HG03520 (cell line): ENCODE data around the gene BABAM2.
"Not testable (repeated sequence)": the region's sequence is repeated elsewhere in the genome, so short reads cannot be mapped to it uniquely, and the experiment has no call there.

Experiments
- ATAC-seq: cut with Tn5 transposase; IDR thresholded peaks from one replicate; pipeline ENCODE4 v1.9.1; 2021; ENCODE audit warnings: mild to moderate bottlenecking, moderate library complexity; ENCODE audit not compliant: unreplicated experiment

The BABAM2 gene

GRCh38 chr2:27972311-27972710, 81.8 kb downstream of the BABAM2 start:
- ATAC-seq = no peak

- no peak for ATAC-seq
Observed at GRCh38 chr2:27973592-27973991, 83.1 kb downstream of the BABAM2 start.

- no peak for ATAC-seq
Observed at GRCh38 chr2:27976308-27976707, 85.8 kb downstream of the BABAM2 start.

- no peak for ATAC-seq
Observed at GRCh38 chr2:27977731-27978312, 87.3 kb downstream of the BABAM2 start.

- ATAC-seq = not testable (repeated sequence)
Observed at GRCh38 chr2:27978761-27979160, 88.2 kb downstream of the BABAM2 start.

GRCh38 chr2:27980242-27980641, 89.7 kb downstream of the BABAM2 start:
- ATAC-seq = no peak

- ATAC-seq = no peak
Observed at GRCh38 chr2:27984153-27984552, 93.6 kb downstream of the BABAM2 start.

- ATAC-seq = no peak
Observed at GRCh38 chr2:27988306-27988705, 97.8 kb downstream of the BABAM2 start.

- ATAC-seq = no peak
Observed at GRCh38 chr2:27988718-27989117, 98.2 kb downstream of the BABAM2 start.

GRCh38 chr2:27989149-27989548, 98.6 kb downstream of the BABAM2 start:
- no peak for ATAC-seq

- no peak for ATAC-seq
Observed at GRCh38 chr2:27990030-27990590, 99.6 kb downstream of the BABAM2 start.

- no peak for ATAC-seq
Observed at GRCh38 chr2:27991146-27991545, 100.6 kb downstream of the BABAM2 start.

GRCh38 chr2:27992787-27993401, 102.4 kb downstream of the BABAM2 start:
- ATAC-seq = no peak

- no peak for ATAC-seq
Observed at GRCh38 chr2:27993402-27993787, 102.9 kb downstream of the BABAM2 start.

GRCh38 chr2:27993950-27994728, 103.6 kb downstream of the BABAM2 start:
- no peak for ATAC-seq

- no peak for ATAC-seq
Observed at GRCh38 chr2:27996156-27996922, 105.8 kb downstream of the BABAM2 start.

GRCh38 chr2:28000287-28000686, 109.8 kb downstream of the BABAM2 start:
- no peak for ATAC-seq

- no peak for ATAC-seq
Observed at GRCh38 chr2:28002181-28002580, 111.7 kb downstream of the BABAM2 start.

- ATAC-seq = no peak
Observed at GRCh38 chr2:28004086-28004485, 113.6 kb downstream of the BABAM2 start.

- no peak for ATAC-seq
Observed at GRCh38 chr2:28009732-28010131, 119.2 kb downstream of the BABAM2 start.

GRCh38 chr2:28011322-28011737, 120.8 kb downstream of the BABAM2 start:
- ATAC-seq = no peak
